DMS153 treated with DMSO at 0.1 percent for 48 hours (cell line): ENCODE measurements around the gene PLPP4.

ENCODE experiments used
- DNase-seq: peaks from one replicate; lab custom pipeline; 2025; ENCODE audit not compliant: unreplicated experiment; lab: John Stamatoyannopoulos, UW

Gene PLPP4

GRCh38 chr10:120456143-120456625 is 843 bp upstream of the PLPP4 start:
- DNase-seq: no peak

DNA sequence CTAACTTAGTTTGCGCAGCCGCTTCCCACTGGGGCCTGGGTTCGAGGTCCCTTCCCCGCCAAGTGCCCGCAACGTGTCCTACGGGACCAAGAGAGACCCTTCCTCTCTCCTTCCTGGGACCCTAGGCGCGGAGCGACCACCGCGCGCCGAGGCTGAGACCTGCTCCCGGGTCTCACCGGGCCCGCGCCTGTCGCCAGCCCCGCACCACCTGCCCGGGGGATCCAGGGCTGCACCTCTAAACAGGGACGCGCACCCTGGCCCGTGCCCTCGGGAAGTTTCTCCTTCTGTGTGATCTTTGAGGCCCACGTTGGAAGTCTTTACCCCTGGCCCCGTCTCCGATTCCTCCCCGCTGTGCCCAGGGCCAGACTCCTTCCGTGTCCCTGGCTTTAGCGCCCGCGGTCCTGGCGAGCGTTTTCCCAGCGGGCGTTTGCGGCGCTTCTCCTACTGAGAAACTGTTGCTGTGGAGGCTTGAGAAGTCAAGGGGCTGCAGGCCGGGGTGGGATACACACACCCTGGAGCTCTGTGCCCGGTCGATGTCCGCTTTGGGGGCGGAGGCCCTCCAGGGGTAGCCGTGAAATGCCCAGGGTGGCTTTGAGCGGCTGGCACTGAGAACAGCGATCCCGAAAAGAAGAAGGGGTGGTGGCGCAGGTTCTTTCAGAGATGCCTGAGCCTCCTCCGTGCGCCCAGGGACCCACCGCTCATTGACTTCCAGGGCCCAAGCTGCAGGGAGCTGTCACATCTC is 575 bp downstream of the PLPP4 start:
- no peak for DNase-seq

DNA sequence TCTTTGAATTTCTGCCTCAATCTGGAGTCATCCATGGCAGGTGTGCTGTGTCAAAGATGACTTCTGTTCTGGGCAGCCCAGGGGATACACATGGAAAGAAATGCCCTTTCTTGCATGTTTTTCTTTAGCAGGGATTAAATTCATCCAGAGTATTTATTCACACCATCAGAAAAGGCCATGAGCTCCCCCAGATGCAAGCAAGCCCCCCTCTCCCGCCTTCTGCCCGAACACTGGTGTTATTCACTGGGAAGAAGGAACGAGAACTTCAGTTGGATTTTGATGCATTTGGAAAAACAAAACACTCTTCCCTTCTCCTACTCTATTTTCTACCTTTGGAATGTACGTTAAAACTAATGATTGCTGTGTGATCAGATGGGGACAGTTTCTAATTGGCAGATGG is 1.4 kb downstream of the PLPP4 start:
- DNase-seq: no peak

GRCh38 chr10:120459185-120459584 is 2.2 kb downstream of the PLPP4 start:
- no peak for DNase-seq

DNA sequence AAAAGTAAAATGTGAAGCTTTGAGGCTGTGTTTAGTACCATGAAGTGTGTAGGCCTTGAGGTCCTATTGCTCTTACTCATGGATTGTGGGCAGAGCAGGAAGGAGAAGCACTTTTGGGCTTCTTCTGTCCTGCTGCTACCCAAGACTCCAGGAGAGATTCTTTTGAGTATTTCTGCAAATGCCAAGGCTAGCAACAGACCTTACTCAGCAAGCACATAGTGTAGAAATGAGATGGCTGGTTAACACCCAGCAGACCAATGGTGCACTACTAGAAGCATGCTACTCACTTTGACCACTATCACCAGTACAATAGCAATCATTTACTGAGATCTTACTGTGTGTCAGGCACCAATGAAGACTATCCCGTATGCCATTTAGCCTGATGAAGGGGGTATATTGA is 3.2 kb downstream of the PLPP4 start:
- no peak for DNase-seq

- no peak for DNase-seq
These were observed 3.7 kb downstream of the PLPP4 start for GRCh38 chr10:120460776-120461175.

DNA sequence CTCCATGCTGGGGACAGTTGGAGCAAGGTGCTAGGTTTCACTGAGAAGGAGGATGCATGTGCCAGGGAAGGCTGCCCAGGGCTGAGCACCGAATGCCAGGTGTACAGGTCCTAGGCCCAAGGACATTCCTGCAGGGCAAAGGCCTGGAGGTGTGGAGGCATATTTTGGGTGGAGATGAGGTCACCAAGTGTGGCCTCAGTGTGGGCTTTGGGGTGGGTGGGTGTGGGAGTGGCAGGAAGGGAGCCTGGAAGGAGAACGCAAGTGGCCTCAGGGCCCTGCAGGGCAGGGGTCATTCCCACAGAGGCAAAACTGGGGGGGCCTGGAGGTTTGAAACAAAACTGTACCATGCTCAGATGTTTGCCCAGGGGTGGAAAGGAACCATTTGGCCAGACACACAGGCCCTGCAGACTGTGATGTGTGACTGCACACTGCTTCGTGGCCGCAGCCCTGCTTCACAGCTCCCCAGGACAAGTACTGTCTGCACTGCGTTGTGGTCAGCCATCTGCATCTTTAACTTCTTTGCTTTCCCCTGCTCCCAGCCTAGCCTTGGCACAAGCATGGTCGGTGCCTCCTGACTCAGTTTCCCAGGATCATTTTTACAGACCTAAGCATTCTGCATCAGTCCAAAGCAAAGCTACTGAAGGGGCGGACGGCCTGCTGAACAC is 5.1 kb downstream of the PLPP4 start:
- no peak for DNase-seq

GRCh38 chr10:120465138-120465537 is 8.1 kb downstream of the PLPP4 start:
- no peak for DNase-seq

- DNase-seq: no peak
These were observed 9.0 kb downstream of the PLPP4 start for GRCh38 chr10:120466006-120466405.

DNA sequence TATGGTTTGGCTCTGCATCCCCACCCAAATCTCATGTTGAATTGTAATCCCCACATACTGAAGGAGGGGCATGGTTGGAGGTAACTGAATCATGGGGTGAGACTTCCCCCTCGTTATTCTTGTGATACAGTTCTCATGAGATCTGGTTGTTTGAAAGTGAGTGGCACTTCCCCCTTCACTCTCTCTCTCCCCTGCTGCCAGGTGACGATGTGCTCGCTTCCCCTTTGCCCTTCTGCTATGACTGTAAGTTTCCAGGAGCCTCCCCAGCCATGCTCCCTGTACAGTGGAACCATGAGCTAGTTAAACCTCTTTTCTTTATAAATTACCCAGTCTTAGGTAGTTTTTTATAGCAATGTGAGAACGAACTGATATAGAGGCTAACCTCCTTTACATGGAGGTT is 16.6 kb downstream of the PLPP4 start:
- DNase-seq: no peak

- DNase-seq: no peak
These were observed 17.9 kb downstream of the PLPP4 start for GRCh38 chr10:120474956-120475355.

GRCh38 chr10:120475844-120476791 is 19.1 kb downstream of the PLPP4 start:
- no peak for DNase-seq

- DNase-seq: no peak
These were observed 20.2 kb downstream of the PLPP4 start for GRCh38 chr10:120477021-120477742.

DNA sequence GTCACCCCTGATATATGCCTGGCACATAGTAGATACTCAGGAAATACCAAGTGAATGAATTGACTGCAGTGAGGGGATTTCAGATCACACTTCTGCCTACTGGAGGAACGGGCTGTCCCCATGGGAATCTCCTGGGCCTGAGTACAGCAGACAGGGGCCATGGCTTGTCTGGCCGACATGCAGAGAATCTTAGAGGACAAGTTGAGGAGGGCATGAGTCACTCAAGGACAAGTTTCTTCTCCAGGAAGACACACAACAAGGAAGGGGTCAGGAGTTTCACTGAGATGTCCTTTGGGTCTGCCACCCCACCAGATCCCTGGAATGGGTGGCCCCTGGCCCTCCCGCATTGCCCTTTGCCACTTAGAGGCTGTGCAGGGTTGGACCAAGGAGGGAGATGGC is 20.7 kb downstream of the PLPP4 start:
- no peak for DNase-seq

DNA sequence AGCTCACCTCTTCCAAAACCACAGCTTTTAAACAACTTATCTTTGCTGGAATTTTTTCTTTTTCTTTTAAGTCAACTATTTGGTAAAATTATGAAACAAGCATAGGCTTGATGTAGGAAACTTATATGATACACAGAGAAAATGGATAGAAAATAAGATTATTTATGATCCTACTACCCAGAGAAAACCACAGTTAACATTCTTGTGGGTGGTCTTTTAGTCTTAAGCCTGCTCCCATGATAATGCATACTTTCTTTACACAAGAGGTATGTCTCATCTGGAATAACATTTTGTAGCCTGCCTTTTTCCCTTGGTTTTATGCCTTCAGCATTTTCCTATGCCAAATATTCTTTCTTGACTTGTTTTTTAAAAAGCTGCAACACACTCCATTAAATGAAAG is 21.4 kb downstream of the PLPP4 start:
- DNase-seq: no peak

DNA sequence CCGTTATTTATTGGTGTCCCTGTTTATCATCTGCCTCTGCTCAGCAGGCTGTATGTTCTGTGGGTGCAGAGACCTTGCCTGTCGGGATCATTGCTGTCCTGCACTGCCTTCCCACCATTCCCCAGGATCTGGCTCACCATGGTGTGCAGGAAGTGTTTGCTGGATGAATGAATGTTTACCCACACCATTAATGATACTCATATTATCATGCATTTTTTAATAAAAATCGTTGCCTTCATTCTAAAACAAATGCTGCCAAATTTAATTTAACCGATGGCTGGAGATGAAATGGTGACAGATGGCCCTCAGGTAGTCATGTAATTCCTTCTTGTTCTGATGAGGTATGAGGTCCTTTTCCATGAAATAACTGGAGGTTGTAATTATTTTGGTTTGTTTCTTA is 22.5 kb downstream of the PLPP4 start:
- DNase-seq: no peak

- DNase-seq: no peak
These were observed 23.1 kb downstream of the PLPP4 start for GRCh38 chr10:120480065-120480600.

GRCh38 chr10:120480848-120481247 is 23.8 kb downstream of the PLPP4 start:
- DNase-seq: no peak

DNA sequence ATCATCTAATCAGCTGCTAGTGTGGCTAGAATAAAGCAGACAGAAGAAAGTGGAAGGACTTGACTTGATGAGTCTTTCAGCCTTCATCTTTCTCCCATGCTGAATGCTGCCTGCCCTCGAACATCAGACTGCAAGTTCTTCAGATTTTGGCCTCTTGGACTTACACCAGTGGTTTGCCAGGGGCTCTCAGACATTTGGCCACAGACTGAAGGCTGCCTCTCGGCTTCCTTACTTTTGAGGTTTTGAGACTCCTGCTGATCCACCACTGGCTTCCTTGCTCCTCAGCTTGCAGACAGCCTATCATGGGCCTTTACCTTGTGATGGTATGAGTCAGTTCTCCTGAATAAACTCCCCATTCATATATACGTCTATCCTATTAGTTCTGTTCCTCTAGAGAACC is 26.0 kb downstream of the PLPP4 start:
- DNase-seq: no peak

- DNase-seq: no peak
These were observed 26.7 kb downstream of the PLPP4 start for GRCh38 chr10:120483651-120484301.
